ENCODE data around the gene ZNHIT3. TPM values are rescaled to one million over a fixed set of nuclear protein-coding genes. Genes with fewer than 3 reads are reported as not detected.
A peak's percentile ranks its signal among the peaks of the same experiment; 100 is the strongest.

ZNHIT3 gene
- total RNA-seq, 4 donors from 2014 or later: 29.6 to 56.7 (median 35.2) TPM

DNA sequence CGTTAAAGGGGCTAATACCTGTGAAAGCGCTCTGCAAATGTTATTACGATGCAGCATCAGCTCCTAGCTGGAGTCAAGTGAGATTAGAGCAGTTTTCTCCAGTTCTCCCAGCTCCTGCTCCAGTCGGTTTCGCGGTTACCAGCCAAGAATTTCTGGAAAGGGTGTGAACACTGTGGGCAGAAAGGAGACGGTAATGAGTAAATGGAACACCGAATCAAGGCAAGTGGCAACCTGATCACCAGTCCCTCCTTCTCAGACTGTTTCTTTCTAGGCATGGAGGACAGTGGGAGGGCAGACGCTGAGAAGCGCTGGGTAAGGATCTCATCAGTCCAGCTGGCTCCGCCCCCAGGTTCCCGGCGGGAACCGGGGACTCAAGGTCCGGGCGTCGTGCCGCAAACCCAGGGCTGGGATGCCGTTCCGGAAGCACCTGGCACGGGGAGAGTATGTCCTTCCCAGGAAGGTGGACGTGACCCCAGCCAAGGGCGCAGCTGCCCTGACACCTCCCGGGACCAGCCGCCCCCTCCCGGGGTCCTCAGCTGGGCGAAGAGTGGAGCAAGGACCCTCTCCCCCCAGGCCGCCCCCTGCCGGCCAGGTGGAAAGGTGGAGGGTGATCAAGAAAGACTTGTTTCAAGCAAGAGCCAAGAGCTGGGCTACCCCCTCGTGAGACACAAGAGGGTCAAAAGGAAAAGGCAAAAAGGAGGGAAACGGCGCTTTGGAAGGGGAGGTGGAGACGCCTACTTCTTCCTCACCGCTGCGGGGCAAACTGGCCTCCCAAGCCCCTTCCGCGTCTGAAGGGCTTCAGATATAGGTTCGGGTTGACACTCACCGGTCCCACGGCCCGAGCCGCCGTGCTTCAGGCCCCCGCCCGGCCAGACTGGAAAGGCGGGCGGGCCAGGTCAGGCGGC is 47.7 kb downstream of the ZNHIT3 start:
- intact Hi-C loops (cut with DNase I; ENCODE audit: low total_unique reads): no loop called here
- peak overlapping the region; percentile 76 for H3K4me3 ChIP-seq (ENCODE audit: low read depth, poor library complexity, severe bottlenecking)
- 6 to 8% methylated on average over 47 to 48 of the region's 48 CpGs for WGBS, 2 donors
- peak; percentile 68 to 95 for DNase-seq (ENCODE audit: low spot score in 2 of 2)
- TF ChIP-seq POLR2A (IDR thresholded peaks at IDR 0.05): no peak
- TF ChIP-seq, protein P1, sequence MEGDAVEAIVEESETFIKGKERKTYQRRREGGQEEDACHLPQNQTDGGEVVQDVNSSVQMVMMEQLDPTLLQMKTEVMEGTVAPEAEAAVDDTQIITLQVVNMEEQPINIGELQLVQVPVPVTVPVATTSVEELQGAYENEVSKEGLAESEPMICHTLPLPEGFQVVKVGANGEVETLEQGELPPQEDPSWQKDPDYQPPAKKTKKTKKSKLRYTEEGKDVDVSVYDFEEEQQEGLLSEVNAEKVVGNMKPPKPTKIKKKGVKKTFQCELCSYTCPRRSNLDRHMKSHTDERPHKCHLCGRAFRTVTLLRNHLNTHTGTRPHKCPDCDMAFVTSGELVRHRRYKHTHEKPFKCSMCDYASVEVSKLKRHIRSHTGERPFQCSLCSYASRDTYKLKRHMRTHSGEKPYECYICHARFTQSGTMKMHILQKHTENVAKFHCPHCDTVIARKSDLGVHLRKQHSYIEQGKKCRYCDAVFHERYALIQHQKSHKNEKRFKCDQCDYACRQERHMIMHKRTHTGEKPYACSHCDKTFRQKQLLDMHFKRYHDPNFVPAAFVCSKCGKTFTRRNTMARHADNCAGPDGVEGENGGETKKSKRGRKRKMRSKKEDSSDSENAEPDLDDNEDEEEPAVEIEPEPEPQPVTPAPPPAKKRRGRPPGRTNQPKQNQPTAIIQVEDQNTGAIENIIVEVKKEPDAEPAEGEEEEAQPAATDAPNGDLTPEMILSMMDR (IDR thresholded peaks at IDR 0.05): peak in 1 of 3 donors; percentile 8

DNA sequence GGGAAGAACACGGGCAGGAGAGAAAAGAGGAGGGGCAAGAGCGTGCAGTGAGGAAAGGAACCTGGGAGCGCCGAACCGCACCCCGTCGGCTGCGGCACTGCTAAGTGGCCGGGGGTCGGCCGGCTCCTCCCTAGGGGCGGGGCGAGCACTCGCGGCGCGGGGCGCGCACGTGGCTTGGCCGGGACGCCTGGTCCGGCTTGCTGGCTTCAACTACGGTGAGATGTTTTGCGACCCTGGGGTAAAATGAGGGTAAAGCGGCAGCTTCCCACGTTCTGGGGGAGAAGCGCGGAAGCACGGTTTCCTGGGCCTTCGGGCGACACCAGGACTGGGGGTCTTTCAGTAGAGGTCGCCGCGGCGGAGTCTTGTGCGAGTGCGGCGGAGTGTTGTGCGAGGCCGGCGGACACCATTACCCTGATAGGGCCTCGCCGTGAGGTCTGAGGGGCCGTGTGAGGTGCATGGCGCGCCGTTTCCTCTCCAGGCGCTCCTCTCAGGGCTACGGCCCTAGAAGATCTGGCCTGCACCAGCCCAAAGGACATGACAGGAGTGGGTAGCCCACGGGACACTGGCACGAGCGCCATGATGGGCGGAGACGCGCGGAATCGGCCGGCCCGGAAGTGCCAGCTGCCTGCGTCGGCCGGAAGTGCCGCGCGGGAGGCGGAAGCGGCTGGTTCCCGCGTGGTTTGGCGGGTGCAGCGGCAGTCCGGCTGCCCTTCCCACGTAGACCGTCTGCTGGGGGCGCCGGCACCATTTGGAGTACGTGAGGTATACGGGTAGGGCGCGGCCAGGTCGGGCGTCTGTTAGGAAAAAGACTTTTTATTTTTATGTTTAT is 48.6 kb downstream of the ZNHIT3 start, which contains the start of the genes MYO19 and PIGW:
Gene MYO19, minus strand, starts transcription at position 29 of the 829 bp plus-strand sequence. CDS start 2,330 bp downstream, outside the sequence.
Gene PIGW, plus strand, starts transcription at position 148 of the 829 bp plus-strand sequence. CDS start 2,115 bp downstream, outside the sequence.
- WGBS, 2 donors: 0% methylated on average over 59 to 82 of the region's 83 CpGs
- DNase-seq (ENCODE audit: low spot score in 2 of 2): peak; percentile 81 to 96
- peak in 1 of 2 donors; percentile 40 for TF ChIP-seq POLR2A (IDR thresholded peaks at IDR 0.05)
- TF ChIP-seq, protein P1 (IDR thresholded peaks at IDR 0.05): no peak
- peak within 1 kb of the TSS; percentile 76 for H3K4me3 ChIP-seq (ENCODE audit: low read depth, poor library complexity, severe bottlenecking)
- intact Hi-C loops (cut with DNase I; ENCODE audit: low total_unique reads): no loop called here

DNA sequence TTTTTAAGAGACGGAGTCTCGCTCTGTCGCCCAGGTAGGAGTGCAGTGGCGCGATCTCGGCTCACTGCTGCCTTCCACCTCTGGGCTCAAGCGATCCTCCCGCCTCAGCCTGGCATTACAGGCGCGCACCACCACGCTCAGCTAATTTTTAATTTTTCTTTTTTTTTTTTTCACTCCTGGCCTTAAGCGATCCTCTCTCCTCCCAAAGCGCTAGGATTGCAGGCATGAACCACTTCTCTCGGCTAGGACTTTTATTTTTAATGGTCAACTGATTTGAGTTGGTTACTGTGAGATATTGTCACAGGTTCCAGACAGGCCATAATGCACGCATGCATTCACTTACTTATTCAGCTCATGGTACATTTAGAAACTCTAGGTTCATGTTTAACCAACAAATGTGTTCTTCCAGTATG is 49.2 kb downstream of the ZNHIT3 start:
- TF ChIP-seq POLR2A (IDR thresholded peaks at IDR 0.05): no peak
- TF ChIP-seq, protein P1 (IDR thresholded peaks at IDR 0.05): no peak
- peak overlapping the region; percentile 76 for H3K4me3 ChIP-seq (ENCODE audit: low read depth, poor library complexity, severe bottlenecking)
- no peak for DNase-seq (ENCODE audit: low spot score in 2 of 2)
- WGBS, 2 donors: 8 to 11% methylated on average over 15 of the region's 15 CpGs
- intact Hi-C loops (cut with DNase I; ENCODE audit: low total_unique reads): no loop called here

DNA sequence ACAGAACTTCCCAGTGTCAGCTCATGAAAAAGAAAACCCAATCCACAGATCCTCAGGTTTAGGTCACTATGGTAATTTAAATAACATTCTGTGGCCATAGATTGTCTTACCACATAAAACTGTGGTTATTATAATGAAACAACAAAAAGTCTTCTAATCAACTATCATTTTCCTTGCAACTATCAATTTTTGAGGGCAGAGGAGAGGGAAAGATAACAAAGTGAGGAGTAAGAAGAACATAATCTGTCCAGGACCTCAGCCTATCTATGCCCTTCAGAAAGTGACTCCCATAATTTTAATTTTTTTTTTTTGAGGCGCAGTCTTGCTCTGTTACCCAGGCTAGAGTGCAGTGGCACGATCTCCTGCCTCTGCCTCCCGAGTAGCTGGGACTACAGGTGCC is 54.2 kb downstream of the ZNHIT3 start:
- 94 to 95% methylated on average over 3 of the region's 3 CpGs for WGBS, 2 donors
- intact Hi-C loops (cut with DNase I; ENCODE audit: low total_unique reads): no loop called here

DNA sequence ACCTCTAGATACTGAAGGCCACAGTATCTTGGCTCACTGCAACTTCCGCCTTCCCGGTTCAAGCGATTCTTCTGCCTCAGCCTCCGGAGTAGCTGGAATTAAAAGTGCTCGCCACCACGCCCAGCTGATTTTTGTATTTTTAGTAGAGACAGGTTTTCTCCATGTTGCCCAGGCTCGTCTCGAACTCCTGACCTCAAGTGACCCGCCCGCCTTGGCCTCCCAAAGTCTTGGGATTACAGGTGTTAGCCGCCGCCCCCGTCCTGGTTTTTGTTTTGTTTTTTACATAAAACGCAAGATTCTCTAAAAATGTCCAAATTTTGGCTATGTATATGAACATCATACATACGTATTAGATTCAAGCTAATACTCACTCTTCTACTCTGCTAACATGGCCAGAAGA is 56.3 kb downstream of the ZNHIT3 start:
- TF ChIP-seq, protein P1 (IDR thresholded peaks at IDR 0.05): no peak
- TF ChIP-seq POLR2A (IDR thresholded peaks at IDR 0.05): no peak
- no peak overlapping the region for H3K4me3 ChIP-seq (ENCODE audit: low read depth, poor library complexity, severe bottlenecking)
- DNase-seq (ENCODE audit: low spot score in 2 of 2): no peak
- intact Hi-C loops (cut with DNase I; ENCODE audit: low total_unique reads): no loop called here
- 89 to 91% methylated on average over 15 of the region's 15 CpGs for WGBS, 2 donors

More for the DNA sequence above, 54.2 kb downstream of the ZNHIT3 start:
- TF ChIP-seq, protein P1 (IDR thresholded peaks at IDR 0.05): no peak
- TF ChIP-seq POLR2A (IDR thresholded peaks at IDR 0.05): no peak
- no peak overlapping the region for H3K4me3 ChIP-seq (ENCODE audit: low read depth, poor library complexity, severe bottlenecking)
- DNase-seq (ENCODE audit: low spot score in 2 of 2): no peak

Measured in lower leg skin (tissue), 4 donors.